ENCODE data around the gene SLC25A27. TPM values are rescaled to one million over a fixed set of nuclear protein-coding genes. Genes with fewer than 3 reads are reported as not detected.

SLC25A27 gene
- polyA plus RNA-seq, 1 donor (not counting 4 experiments of a cell fraction or from before 2014, with no cell fraction given): 10.4 TPM

DNA sequence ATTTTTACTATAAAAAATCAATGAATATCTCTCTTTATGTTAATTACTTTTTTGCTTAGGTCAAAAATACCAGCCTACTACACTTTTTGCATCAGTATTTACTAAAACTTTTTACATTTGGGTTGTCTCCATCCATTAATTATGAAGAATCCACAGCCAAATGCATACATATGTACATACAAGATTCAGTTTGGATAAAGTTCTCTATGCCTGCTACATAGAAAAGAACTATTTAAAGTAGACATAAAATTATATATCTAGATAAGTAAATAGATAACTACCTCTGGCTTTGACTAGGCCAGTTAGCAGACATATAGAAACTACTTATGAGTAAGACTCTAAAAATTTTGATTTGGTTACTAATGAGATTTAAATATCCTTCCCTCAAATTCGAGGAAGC lies 47.2 kb downstream of the SLC25A27 start:
- FAIRE-seq: no peak

DNA sequence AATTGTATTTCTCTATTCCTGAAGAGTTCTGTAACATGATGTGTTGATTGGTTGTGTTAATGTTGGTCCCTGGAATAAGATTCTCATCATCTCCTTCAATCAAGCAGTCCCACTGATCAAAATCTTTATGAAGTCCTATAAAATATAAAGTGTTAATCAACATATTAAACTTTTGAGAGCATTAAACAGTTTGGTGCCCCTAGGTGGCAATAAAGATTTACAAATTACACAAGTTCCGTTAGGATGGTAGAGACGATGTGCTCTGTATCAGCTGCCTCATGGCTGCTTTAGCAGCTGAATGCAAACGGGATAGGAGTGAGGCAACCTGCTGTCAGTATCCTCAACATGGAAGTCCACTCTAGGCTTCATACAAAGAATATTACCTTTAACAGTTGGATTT lies 51.8 kb downstream of the SLC25A27 start:
- dilution Hi-C loops (cut with MboI; ENCODE audit: extremely low pct_ligation_motif_present, low sequenced_read_pairs): no loop called here
- H3K9me3 ChIP-seq (ENCODE audit: control insufficient read depth, low read depth, low read length): no peaks in the 10 kb centered on the region
- DNase-seq (ENCODE audit: low read depth, low spot score): no peak
- H2AFZ ChIP-seq (ENCODE audit: control insufficient read depth, low read length): no peak overlapping the region
- no peak overlapping the region for H3K27ac ChIP-seq (ENCODE audit: control insufficient read depth, insufficient read depth, low read length)
- H3K79me2 ChIP-seq (ENCODE audit: control insufficient read depth, insufficient read depth, low read length): no peaks in the 10 kb centered on the region
- no peaks in the 10 kb centered on the region for H4K20me1 ChIP-seq (ENCODE audit: control insufficient read depth, extremely low read depth, insufficient read depth, low read length)
- TF ChIP-seq, protein P1, sequence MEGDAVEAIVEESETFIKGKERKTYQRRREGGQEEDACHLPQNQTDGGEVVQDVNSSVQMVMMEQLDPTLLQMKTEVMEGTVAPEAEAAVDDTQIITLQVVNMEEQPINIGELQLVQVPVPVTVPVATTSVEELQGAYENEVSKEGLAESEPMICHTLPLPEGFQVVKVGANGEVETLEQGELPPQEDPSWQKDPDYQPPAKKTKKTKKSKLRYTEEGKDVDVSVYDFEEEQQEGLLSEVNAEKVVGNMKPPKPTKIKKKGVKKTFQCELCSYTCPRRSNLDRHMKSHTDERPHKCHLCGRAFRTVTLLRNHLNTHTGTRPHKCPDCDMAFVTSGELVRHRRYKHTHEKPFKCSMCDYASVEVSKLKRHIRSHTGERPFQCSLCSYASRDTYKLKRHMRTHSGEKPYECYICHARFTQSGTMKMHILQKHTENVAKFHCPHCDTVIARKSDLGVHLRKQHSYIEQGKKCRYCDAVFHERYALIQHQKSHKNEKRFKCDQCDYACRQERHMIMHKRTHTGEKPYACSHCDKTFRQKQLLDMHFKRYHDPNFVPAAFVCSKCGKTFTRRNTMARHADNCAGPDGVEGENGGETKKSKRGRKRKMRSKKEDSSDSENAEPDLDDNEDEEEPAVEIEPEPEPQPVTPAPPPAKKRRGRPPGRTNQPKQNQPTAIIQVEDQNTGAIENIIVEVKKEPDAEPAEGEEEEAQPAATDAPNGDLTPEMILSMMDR (optimal IDR thresholded peaks at IDR 0.05 in 1 of 3, IDR thresholded peaks at IDR 0.05 in 1 of 3, conservative IDR thresholded peaks at IDR 0.05 in 1 of 3; ENCODE audit: extremely low read depth in 1 of 3, insufficient read depth in 2 of 3, low read length in 3 of 3): peak in 2 of 3 experiments; percentile 36 to 38
- TF ChIP-seq EZH2 (IDR thresholded peaks at IDR 0.05; ENCODE audit: low read length): no peak
- no peak overlapping the region for H3K4me3 ChIP-seq (ENCODE audit: control insufficient read depth in 2 of 3, extremely low read depth in 1 of 3, insufficient read depth in 2 of 3, low read depth in 1 of 3, low read length in 3 of 3)
- no peaks in the 10 kb centered on the region for H3K36me3 ChIP-seq (ENCODE audit: control insufficient read depth in 2 of 2, extremely low read depth in 1 of 2, insufficient read depth in 2 of 2, low read length in 2 of 2)
- peaks cover 10% of the 10 kb centered on the region for H3K4me1 ChIP-seq (ENCODE audit: control insufficient read depth, extremely low read depth, insufficient read depth, low read length)
- no peaks in the 10 kb centered on the region for H3K9me1 ChIP-seq (ENCODE audit: control insufficient read depth, extremely low read depth, insufficient read depth, low read length)
- H3K27me3 ChIP-seq (ENCODE audit: control insufficient read depth, extremely low read depth, insufficient read depth, low read length): no peaks in the 10 kb centered on the region
- FAIRE-seq: peak; percentile 86
- H3K9ac ChIP-seq (ENCODE audit: control insufficient read depth, extremely low read depth, insufficient read depth, low read length): no peak overlapping the region
- H3K4me2 ChIP-seq (ENCODE audit: control insufficient read depth, extremely low read depth, insufficient read depth, low read depth, low read length): no peak overlapping the region

More for the DNA sequence above, 47.2 kb downstream of the SLC25A27 start:
- H4K20me1 ChIP-seq (ENCODE audit: control insufficient read depth, extremely low read depth, insufficient read depth, low read length): no peaks in the 10 kb centered on the region
- DNase-seq (ENCODE audit: low read depth, low spot score): no peak
- no peaks in the 10 kb centered on the region for H3K9me1 ChIP-seq (ENCODE audit: control insufficient read depth, extremely low read depth, insufficient read depth, low read length)
- dilution Hi-C loops (cut with MboI; ENCODE audit: extremely low pct_ligation_motif_present, low sequenced_read_pairs): no loop called here
- no peak overlapping the region for H3K4me3 ChIP-seq (ENCODE audit: control insufficient read depth in 2 of 3, extremely low read depth in 1 of 3, insufficient read depth in 2 of 3, low read depth in 1 of 3, low read length in 3 of 3)
- TF ChIP-seq, protein P1 (optimal IDR thresholded peaks at IDR 0.05 in 1 of 3, IDR thresholded peaks at IDR 0.05 in 1 of 3, conservative IDR thresholded peaks at IDR 0.05 in 1 of 3; ENCODE audit: extremely low read depth in 1 of 3, insufficient read depth in 2 of 3, low read length in 3 of 3): no peak
- no peak overlapping the region for H2AFZ ChIP-seq (ENCODE audit: control insufficient read depth, low read length)
- H3K27ac ChIP-seq (ENCODE audit: control insufficient read depth, insufficient read depth, low read length): no peak overlapping the region
- H3K4me2 ChIP-seq (ENCODE audit: control insufficient read depth, extremely low read depth, insufficient read depth, low read depth, low read length): no peak overlapping the region
- no peaks in the 10 kb centered on the region for H3K9me3 ChIP-seq (ENCODE audit: control insufficient read depth, low read depth, low read length)
- H3K36me3 ChIP-seq (ENCODE audit: control insufficient read depth in 2 of 2, extremely low read depth in 1 of 2, insufficient read depth in 2 of 2, low read length in 2 of 2): no peaks in the 10 kb centered on the region
- H3K4me1 ChIP-seq (ENCODE audit: control insufficient read depth, extremely low read depth, insufficient read depth, low read length): no peaks in the 10 kb centered on the region
- H3K27me3 ChIP-seq (ENCODE audit: control insufficient read depth, extremely low read depth, insufficient read depth, low read length): no peaks in the 10 kb centered on the region
- H3K79me2 ChIP-seq (ENCODE audit: control insufficient read depth, insufficient read depth, low read length): no peaks in the 10 kb centered on the region
- no peak overlapping the region for H3K9ac ChIP-seq (ENCODE audit: control insufficient read depth, extremely low read depth, insufficient read depth, low read length)

All from keratinocyte (primary cell).